Caki2 (cell line): Measurements from ENCODE around the gene GALT. TPM values are rescaled to one million over a fixed set of nuclear protein-coding genes. Genes with fewer than 3 reads are reported as not detected.

Experiments used
- DNase-seq: peaks from one replicate; pipeline ENCODE4 v3.0.0-alpha.2; 2015; ENCODE audit warnings: low read depth
- in situ Hi-C: cut with HindIII; loops from 2 replicates; pipeline ENCODE4 v1.10.0; 2016; ENCODE audit warnings: low sequenced_read_pairs, low pct_unique_long_range_greater_than_20kb, mixed read lengths
- total RNA-seq: library from RNA; depleted of rRNA; stranded (reverse); fragments of >200 nt; shearing (Covaris generic); gene quantifications from 2 replicates; pipeline ENCODE4 v1.2.3, GENCODE V29; 2014; ENCODE audit warnings: low replicate concordance; rRNA removed

GALT gene
- total RNA-seq, 1 experiment from 2014 or later, result 12.2 TPM

GRCh38 chr9:34690983-34691935, 44.8 kb downstream of the GALT start, which contains the start of gene CCL19:
CCL19 (minus strand) TSS chr9:34691276; CDS start chr9:34691139, 137 bp downstream.
- in situ Hi-C loops, result no loop called here

GRCh38 chr9:34691936-34692315, 45.5 kb downstream of the GALT start:
- DNase-seq, result no peak
- in situ Hi-C loops, result no loop called here

More at GRCh38 chr9:34690983-34691935, 44.8 kb downstream of the GALT start, which contains the start of gene CCL19:
- no peak for DNase-seq

DNA sequence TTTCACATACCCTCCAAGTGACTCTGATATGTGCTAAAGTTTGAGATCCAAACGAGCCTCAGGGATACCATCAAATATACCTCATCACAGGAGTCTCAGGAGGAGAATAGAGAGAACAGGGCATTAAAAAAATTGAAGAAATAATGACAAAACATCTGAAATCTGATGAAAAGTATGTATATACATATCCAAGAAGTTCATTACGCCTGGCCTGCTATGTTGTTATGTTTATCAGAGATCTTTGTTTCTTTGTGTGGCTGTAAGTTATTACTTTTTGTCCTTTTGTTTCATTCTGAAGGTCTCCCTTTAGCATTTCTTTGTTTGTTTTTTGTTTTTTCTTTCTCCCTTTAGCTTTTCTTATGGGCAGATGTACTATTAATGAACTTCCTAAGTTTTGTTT, 47.1 kb downstream of the GALT start:
- in situ Hi-C loops, result no loop called here
- no peak for DNase-seq

DNA sequence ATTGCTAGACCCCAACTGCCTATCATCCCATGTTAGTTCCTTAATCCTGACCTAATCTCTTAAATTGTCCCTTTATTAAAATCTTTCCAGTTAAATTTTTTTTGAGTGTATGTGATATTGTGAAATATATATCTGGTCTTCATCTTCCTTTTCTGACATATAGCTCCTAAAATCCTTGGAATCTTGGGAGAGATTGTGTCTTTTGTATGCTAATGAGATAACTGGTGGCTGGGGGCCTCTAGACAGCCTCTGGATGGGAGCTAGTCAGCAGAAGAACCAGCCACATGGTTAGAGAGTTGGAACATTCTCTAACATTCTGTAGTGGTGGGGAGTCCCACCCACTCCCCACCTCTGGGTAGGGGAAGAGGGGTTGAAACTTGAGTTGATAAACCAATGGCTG, 48.3 kb downstream of the GALT start:
- in situ Hi-C loops, result no loop called here

More for the DNA sequence above, 48.3 kb downstream of the GALT start:
- DNase-seq, result no peak

Other genes with a start within 250 kb of the GALT start
- 5.4 and 13.1 TPM in 2 replicates for gene FAM219A, start 188.1 kb upstream of the GALT start, total RNA-seq
- gene DNAI1, start 187.9 kb upstream of the GALT start, total RNA-seq, result not detected in 2 replicates
- gene ENHO, start 123.7 kb upstream of the GALT start, total RNA-seq, result 4.0 TPM in 1 of 2 replicates, not detected in the other
- gene CNTFR, start 57.0 kb upstream of the GALT start, total RNA-seq, result not detected in 2 replicates
- 40.9 and 71.8 TPM in 2 replicates for gene RPP25L, start 34.6 kb upstream of the GALT start, total RNA-seq
- 90.1 and 110 TPM in 2 replicates for gene DCTN3, start 26.2 kb upstream of the GALT start, total RNA-seq
- not detected in 2 replicates for gene ARID3C, start 17.6 kb upstream of the GALT start, total RNA-seq
- gene SIGMAR1, start 8.9 kb upstream of the GALT start, total RNA-seq, result 93.9 and 129 TPM in 2 replicates
- gene IL11RA, start 5.5 kb downstream of the GALT start, total RNA-seq, result 0.32 and 1.6 TPM in 2 replicates
- gene CCL27, start 16.0 kb downstream of the GALT start, total RNA-seq, result 1.3 TPM in 1 of 2 replicates, not detected in the other
- not detected in 2 replicates for gene CCL19, start 44.6 kb downstream of the GALT start, total RNA-seq
- not detected in 2 replicates for gene CCL21, start 63.5 kb downstream of the GALT start, total RNA-seq